H1 (cell line): ENCODE measurements around the gene RUNX1. TPM values are rescaled to one million over a fixed set of nuclear protein-coding genes. Genes with fewer than 3 reads are reported as not detected.

Experiments
- CTBP2 ChIP-seq: IDR thresholded peaks from 2 replicates; pipeline ENCODE4 v1.7.0; 2011; ENCODE audit warnings: borderline replicate concordance, mild to moderate bottlenecking, moderate library complexity, mixed read lengths, low read length; ENCODE audit not compliant: insufficient read depth, insufficient read length
- NANOG ChIP-seq: IDR thresholded peaks from 2 replicates; pipeline ENCODE4 v1.6.1; 2011; ENCODE audit warnings: low read length, low read depth, mild to moderate bottlenecking, inconsistent platforms; ENCODE audit not compliant: insufficient read depth, poor library complexity, severe bottlenecking
- PHF8 ChIP-seq: fragments of 200-600 bp; sonication (generic); conservative IDR thresholded peaks from 2 replicates; pipeline ENCODE4 v1.7.1; 2012; ENCODE audit warnings: low read depth, mild to moderate bottlenecking, inconsistent platforms, low read length, moderate library complexity
- polyA plus RNA-seq, 7 experiments: library from polyadenylated mRNA; depleted of rRNA in 3 of 7; stranded (reverse) in 5 of 7; unstranded in 2 of 7; fragments of >200 nt in 5 of 7; fragments of 200-250 nt in 2 of 7; gene quantifications; 1 replicate in 5 of 7; 2 replicates in 1 of 7; 4 replicates in 1 of 7; pipeline versions ENCODE4 v1.2.1 to v1.2.3, GENCODE V29; 2011 to 2013; ENCODE audit warnings: missing spikeins in 2 of 7, mixed read lengths in 2 of 7
- total RNA-seq: library from RNA; stranded (reverse); fragmentation: NEBNext Ultra II Directional; extraction: Animal tissue kit (Norgen Biotek cat#: 25700); gene quantifications from 2 replicates; pipeline ENCODE4 v1.2.1, GENCODE V29; 2021

RUNX1 gene
- total and polyA plus RNA-seq, 2 of the 8 experiments (the other 6 are each of a cell fraction or from before 2014, with no cell fraction given): 0.20 to 0.60 TPM

- TF ChIP-seq PHF8: no peak
- TF ChIP-seq CTBP2: no peak
- TF ChIP-seq NANOG: no peak
These were observed 253.9 kb downstream of the RUNX1 start (continued) for GRCh38 chr21:34795175-34795547.
